Peyer's patch (tissue), 4 donors: ENCODE data around the gene PCBP3.

Source experiments
- CTCF ChIP-seq, 6 experiments: fragments of 450-650 bp in 4 of 6; fragments of 200-600 bp in 2 of 6; sonication (generic) in 1 of 6; IDR thresholded peaks; one replicate each; pipeline ENCODE4 v1.5.1; 2017 to 2019; ENCODE audit warnings: antibody characterized with exemption in 6 of 6, mild to moderate bottlenecking in 3 of 6, moderate library complexity in 1 of 6
- POLR2A ChIP-seq, 2 donors: fragments of 450-650 bp; IDR thresholded peaks; one replicate each; pipeline ENCODE4 v1.5.1; 2017; ENCODE audit warnings: antibody characterized with exemption in 2 of 2, mild to moderate bottlenecking in 2 of 2, moderate library complexity in 2 of 2

- TF ChIP-seq POLR2A (IDR thresholded peaks at IDR 0.05) (no peak), CTCF (IDR thresholded peaks at IDR 0.05) (no peak)
These were observed 314.0 kb downstream of the PCBP3 start for GRCh38 chr21:45957551-45957950.
